GM12878 (cell line): ENCODE results near the gene COL23A1.

ENCODE experiments used
- CHD1 ChIP-seq: IDR thresholded peaks from 2 replicates; pipeline ENCODE4 v1.6.1; 2012; ENCODE audit warnings: low read depth, low read length, improper control_type of control experiment
- NFXL1 ChIP-seq: fragments of 450-650 bp; IDR thresholded peaks from 2 replicates; pipeline ENCODE4 v1.6.1; 2017; ENCODE audit warnings: antibody characterized with exemption, mild to moderate bottlenecking, borderline replicate concordance
- POLR2AphosphoS5 ChIP-seq: IDR thresholded peaks from 2 replicates; pipeline ENCODE4 v1.6.1; 2011; ENCODE audit warnings: mild to moderate bottlenecking, low read length, inconsistent platforms
- RAD21 ChIP-seq: IDR thresholded peaks from 2 replicates; pipeline ENCODE4 v1.6.1; 2011; ENCODE audit warnings: mild to moderate bottlenecking, low read depth, low read length, moderate library complexity; ENCODE audit not compliant: insufficient read depth
- ZBTB33 ChIP-seq: fragments of 450-650 bp; IDR thresholded peaks from 2 replicates; pipeline ENCODE4 v1.6.1; 2017; ENCODE audit warnings: mild to moderate bottlenecking

- no peak for TF ChIP-seq NFXL1
- no peak for TF ChIP-seq RAD21
- TF ChIP-seq POLR2AphosphoS5: no peak
- TF ChIP-seq CHD1: no peak
- TF ChIP-seq ZBTB33: no peak
Observed at GRCh38 chr5:178504340-178504960, 85.7 kb downstream of the COL23A1 start.
